K562 (cell line): ENCODE data around the gene ZNF799. TPM values are rescaled to one million over a fixed set of nuclear protein-coding genes. Genes with fewer than 3 reads are reported as not detected.

Experiments
- CHD4 ChIP-seq: fragments of 200-600 bp; sonication (generic); IDR thresholded peaks from 3 replicates; pipeline ENCODE4 v1.6.1; 2012; ENCODE audit warnings: low read depth, mild to moderate bottlenecking, mixed read lengths, low read length, inconsistent platforms; ENCODE audit not compliant: insufficient read depth, insufficient replicate concordance, poor library complexity, severe bottlenecking
- COPS2 ChIP-seq: fragments of 450-650 bp; conservative IDR thresholded peaks from 2 replicates; pipeline ENCODE4 v1.6.1; 2016; ENCODE audit warnings: mild to moderate bottlenecking, moderate library complexity
- HMGN3 ChIP-seq: IDR thresholded peaks from 2 replicates; pipeline ENCODE4 v1.6.1; 2011; ENCODE audit warnings: borderline replicate concordance, low read depth, mild to moderate bottlenecking, mixed read lengths, low read length; ENCODE audit not compliant: insufficient read length; ENCODE audit errors: extremely low read depth
- MYC ChIP-seq, 2 experiments: fragments of 250-450 bp in 1 of 2; sonication (Bioruptor Pico) in 1 of 2; IDR thresholded peaks; 2 replicates each; pipeline versions ENCODE4 v1.5.1 to v1.6.1; 2012 to 2021; ENCODE audit warnings: low read depth in 2 of 2, borderline replicate concordance in 1 of 2, improper control_type of control experiment in 1 of 2, low read length in 1 of 2, mild to moderate bottlenecking in 1 of 2, moderate library complexity in 1 of 2
- PHF21A ChIP-seq: fragments of 450-650 bp; IDR thresholded peaks from 2 replicates; pipeline ENCODE4 v1.6.1; 2017; ENCODE audit warnings: low read depth, borderline replicate concordance
- POLR2G ChIP-seq: fragments of 200-400 bp; formaldehyde crosslinking; IDR thresholded peaks from 2 replicates; pipeline ENCODE4 v1.6.1; 2017; ENCODE audit warnings: low read depth, mild to moderate bottlenecking, antibody characterized with exemption, low read length, moderate library complexity
- SAP30 ChIP-seq: fragments of 200-600 bp; sonication (generic); IDR thresholded peaks from 2 replicates; pipeline ENCODE4 v1.6.1; 2012; ENCODE audit warnings: borderline replicate concordance, low read depth, mild to moderate bottlenecking, moderate library complexity, low read length, control low read depth, inconsistent platforms; ENCODE audit not compliant: insufficient read depth, poor library complexity, severe bottlenecking
- SRSF3 ChIP-seq: fragments of 200-400 bp; formaldehyde crosslinking; IDR thresholded peaks from 2 replicates; pipeline ENCODE4 v1.6.1; 2016; ENCODE audit warnings: mild to moderate bottlenecking, low read length, moderate library complexity; ENCODE audit not compliant: insufficient read depth
- TCF7L2 ChIP-seq: fragments of 150-350 bp; IDR thresholded peaks from 2 replicates; pipeline ENCODE4 v1.6.1; 2016; ENCODE audit warnings: low read depth, mild to moderate bottlenecking, low read length, moderate library complexity
- VEZF1 ChIP-seq: fragments of 200-800 bp; sonication (Bioruptor generic); IDR thresholded peaks from 2 replicates; pipeline ENCODE4 v1.6.1; 2017; ENCODE audit warnings: missing genetic modification characterization, missing compliant biosample characterization
- ZBTB1 ChIP-seq: sonication (generic); formaldehyde crosslinking; IDR thresholded peaks from 2 replicates; pipeline ENCODE4 v1.8.1; 2023; ENCODE audit warnings: missing genetic modification reagents, low read depth, mild to moderate bottlenecking, borderline replicate concordance
- ZBTB7A ChIP-seq: IDR thresholded peaks from 2 replicates; pipeline ENCODE4 v1.6.1; 2011; ENCODE audit warnings: low read depth, mild to moderate bottlenecking, low read length, moderate library complexity, borderline replicate concordance; ENCODE audit not compliant: control insufficient read depth
- ZNF184 ChIP-seq: sonication (generic); formaldehyde crosslinking; IDR thresholded peaks from 2 replicates; pipeline ENCODE4 v1.5.0; 2020; ENCODE audit warnings: missing genetic modification reagents
- polyA plus RNA-seq, 8 experiments: library from polyadenylated mRNA; depleted of rRNA in 4 of 8; stranded (reverse) in 5 of 8; unstranded in 3 of 8; fragments of >200 nt; fragmentation: Nextera tagmentation in 2 of 8; fragmentation: Illumina TruSeq in 1 of 8; extraction: Ambion mirVana in 2 of 8; extraction: Trizol in 1 of 8; gene quantifications; 2 replicates each; pipeline versions ENCODE4 v1.2.1 to v1.2.3, GENCODE V29; 2011 to 2014; ENCODE audit warnings: inconsistent platforms in 1 of 8, missing spikeins in 1 of 8
- total RNA-seq, 7 experiments: library from RNA; depleted of rRNA in 6 of 7; stranded (reverse); fragments of >200 nt in 6 of 7; fragmentation: Illumina TruSeq in 2 of 7; extraction: Trizol in 2 of 7; gene quantifications; 2 replicates each; pipeline versions ENCODE4 v1.2.1 to v1.2.3, GENCODE V29; 2011 to 2021; ENCODE audit warnings: low replicate concordance in 1 of 7
- TF ChIP-seq, protein P1 (sequence below): fragments of 450-650 bp; IDR thresholded peaks from 2 replicates; pipeline ENCODE4 v1.6.1; 2016; ENCODE audit warnings: low read depth

ZNF799 gene
- total and polyA plus RNA-seq, 9 of the 15 experiments (the other 6 are each of a cell fraction or from before 2014, with no cell fraction given) = 0.63 to 5.5 (median 2.9) TPM

- TF ChIP-seq PHF21A (0 out of 2 replicates have a peak, but pooled peaks have one; percentile 49), HMGN3 (peak; percentile 40), TCF7L2 (no peak), SRSF3 (no peak), SAP30 (peak; percentile 79), ZBTB1 (CRISPR knock-in tag) (0 out of 2 replicates have a peak, but pooled peaks have one; percentile 38), VEZF1 (CRISPR knock-in tag) (peak; percentile 52), ZBTB7A (0 out of 2 replicates have a peak, but pooled peaks have one; percentile 11), MYC (IDR thresholded peaks at IDR 0.05; ENCODE audit: low read depth, low read length) (peak; percentile 40; the same call in 1 of the 2 replicates), MYC (CRISPR knock-in tag; IDR thresholded peaks at IDR 0.05; ENCODE audit: borderline replicate concordance, low read depth) (no peak), CHD4 (peak; percentile 40), POLR2G (peak; percentile 84), ZNF184 (CRISPR knock-in tag) (no peak), COPS2 (no peak)
- TF ChIP-seq, protein P1, sequence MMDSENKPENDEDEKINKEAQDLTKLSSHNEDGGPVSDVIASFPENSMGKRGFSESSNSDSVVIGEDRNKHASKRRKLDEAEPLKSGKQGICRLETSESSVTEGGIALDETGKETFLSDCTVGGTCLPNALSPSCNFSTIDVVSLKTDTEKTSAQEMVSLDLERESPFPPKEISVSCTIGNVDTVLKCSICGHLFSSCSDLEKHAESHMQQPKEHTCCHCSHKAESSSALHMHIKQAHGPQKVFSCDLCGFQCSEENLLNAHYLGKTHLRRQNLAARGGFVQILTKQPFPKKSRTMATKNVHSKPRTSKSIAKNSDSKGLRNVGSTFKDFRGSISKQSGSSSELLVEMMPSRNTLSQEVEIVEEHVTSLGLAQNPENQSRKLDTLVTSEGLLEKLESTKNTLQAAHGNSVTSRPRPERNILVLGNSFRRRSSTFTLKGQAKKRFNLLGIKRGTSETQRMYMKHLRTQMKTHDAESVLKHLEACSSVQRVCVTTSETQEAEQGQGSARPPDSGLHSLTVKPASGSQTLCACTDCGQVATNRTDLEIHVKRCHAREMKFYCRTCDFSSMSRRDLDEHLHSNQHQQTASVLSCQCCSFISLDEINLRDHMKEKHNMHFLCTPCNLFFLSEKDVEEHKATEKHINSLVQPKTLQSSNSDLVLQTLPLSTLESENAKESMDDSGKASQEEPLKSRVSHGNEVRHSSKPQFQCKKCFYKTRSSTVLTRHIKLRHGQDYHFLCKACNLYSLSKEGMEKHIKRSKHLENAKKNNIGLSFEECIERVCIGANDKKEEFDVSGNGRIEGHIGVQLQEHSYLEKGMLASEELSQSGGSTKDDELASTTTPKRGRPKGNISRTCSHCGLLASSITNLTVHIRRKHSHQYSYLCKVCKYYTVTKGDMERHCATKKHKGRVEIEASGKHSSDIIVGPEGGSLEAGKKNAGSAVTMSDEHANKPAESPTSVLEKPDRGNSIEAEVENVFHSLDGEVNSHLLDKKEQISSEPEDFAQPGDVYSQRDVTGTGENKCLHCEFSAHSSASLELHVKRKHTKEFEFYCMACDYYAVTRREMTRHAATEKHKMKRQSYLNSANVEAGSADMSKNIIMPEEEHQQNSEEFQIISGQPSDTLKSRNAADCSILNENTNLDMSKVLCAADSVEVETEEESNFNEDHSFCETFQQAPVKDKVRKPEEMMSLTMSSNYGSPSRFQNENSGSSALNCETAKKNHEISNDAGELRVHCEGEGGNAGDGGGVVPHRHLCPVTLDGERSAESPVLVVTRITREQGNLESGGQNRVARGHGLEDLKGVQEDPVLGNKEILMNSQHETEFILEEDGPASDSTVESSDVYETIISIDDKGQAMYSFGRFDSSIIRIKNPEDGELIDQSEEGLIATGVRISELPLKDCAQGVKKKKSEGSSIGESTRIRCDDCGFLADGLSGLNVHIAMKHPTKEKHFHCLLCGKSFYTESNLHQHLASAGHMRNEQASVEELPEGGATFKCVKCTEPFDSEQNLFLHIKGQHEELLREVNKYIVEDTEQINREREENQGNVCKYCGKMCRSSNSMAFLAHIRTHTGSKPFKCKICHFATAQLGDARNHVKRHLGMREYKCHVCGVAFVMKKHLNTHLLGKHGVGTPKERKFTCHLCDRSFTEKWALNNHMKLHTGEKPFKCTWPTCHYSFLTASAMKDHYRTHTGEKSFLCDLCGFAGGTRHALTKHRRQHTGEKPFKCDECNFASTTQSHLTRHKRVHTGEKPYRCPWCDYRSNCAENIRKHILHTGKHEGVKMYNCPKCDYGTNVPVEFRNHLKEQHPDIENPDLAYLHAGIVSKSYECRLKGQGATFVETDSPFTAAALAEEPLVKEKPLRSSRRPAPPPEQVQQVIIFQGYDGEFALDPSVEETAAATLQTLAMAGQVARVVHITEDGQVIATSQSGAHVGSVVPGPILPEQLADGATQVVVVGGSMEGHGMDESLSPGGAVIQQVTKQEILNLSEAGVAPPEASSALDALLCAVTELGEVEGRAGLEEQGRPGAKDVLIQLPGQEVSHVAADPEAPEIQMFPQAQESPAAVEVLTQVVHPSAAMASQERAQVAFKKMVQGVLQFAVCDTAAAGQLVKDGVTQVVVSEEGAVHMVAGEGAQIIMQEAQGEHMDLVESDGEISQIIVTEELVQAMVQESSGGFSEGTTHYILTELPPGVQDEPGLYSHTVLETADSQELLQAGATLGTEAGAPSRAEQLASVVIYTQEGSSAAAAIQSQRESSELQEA = no peak
These were observed at the start of gene ZNF799 (continued) for GRCh38 chr19:12400633-12401502.
